Germinal center (tissue), 1 donor: ENCODE data around the gene SOX8.

Experiments
- DNase-seq: peaks from one replicate; pipeline ENCODE4 v3.0.0; 2012; ENCODE audit warnings: mixed read lengths, low spot score

Gene SOX8

DNA sequence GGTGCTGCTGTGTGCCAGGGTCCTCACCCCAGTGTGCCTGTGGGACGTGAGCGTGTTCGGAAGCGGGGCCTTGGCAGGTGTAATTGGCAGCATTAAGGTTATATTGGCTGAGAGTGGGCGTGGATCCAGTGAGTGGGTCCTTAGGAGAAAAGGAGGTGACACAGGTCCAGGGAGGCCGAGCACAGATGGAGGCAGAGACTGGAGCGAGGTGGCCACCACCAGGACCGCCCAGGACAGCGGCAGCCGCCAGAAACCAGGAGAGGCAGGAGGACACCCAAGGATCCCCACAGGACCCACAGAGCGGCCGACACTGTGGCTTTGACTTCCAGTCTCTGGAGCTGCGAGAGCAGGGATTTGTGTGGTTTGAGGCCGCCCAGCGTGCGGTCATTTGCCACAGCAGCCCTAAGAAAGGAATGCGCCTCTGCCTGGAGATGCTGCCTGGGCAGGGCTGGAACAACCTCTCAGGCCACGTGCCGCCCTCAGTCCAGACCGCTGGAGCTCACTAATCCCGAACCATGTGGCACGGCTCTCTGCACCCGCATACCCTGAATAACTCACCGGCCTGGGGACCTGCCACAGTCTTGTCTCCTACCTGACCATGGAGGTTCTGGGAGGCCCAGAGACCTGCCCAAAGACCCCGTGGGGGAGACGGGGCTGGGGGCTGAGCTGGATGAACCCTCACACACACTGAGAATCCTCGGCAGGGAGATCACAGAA lies 45.4 kb downstream of the SOX8 start:
- no peak for DNase-seq

DNA sequence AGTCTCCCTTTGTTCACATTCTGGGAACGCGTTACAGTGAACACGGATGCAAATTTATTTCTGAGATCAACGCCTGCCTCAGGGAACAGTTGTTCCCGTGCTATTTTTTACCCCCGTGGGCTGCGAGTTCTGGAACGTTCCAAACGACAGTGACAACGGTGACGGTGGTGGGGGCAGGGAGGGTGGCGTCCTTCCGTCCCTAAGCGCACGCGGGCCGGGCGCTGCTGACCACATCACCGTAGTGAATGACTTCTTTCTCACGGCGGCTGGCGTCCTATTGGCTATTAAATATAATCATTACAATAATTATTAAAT lies 45.9 kb downstream of the SOX8 start:
- no peak for DNase-seq

DNA sequence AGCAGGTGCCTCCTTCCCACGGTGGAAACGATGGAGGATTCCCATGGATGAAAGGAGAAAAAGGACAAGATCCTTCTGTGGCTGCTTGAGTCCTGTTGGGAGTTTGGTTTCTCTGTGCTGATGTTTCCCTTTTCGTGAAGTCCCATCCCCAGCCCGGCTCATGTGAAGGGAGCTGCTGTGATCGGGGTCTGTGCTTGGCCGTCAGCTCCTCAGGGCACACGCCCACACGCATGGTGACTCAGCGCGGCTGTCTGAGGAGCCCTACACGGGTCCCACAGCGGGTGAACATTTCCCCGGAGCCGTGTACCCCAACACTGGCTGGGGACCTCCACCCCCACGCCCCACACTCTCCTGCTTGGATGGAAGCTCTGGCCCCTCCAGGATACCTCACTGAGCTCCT lies 46.5 kb downstream of the SOX8 start:
- DNase-seq: no peak

DNA sequence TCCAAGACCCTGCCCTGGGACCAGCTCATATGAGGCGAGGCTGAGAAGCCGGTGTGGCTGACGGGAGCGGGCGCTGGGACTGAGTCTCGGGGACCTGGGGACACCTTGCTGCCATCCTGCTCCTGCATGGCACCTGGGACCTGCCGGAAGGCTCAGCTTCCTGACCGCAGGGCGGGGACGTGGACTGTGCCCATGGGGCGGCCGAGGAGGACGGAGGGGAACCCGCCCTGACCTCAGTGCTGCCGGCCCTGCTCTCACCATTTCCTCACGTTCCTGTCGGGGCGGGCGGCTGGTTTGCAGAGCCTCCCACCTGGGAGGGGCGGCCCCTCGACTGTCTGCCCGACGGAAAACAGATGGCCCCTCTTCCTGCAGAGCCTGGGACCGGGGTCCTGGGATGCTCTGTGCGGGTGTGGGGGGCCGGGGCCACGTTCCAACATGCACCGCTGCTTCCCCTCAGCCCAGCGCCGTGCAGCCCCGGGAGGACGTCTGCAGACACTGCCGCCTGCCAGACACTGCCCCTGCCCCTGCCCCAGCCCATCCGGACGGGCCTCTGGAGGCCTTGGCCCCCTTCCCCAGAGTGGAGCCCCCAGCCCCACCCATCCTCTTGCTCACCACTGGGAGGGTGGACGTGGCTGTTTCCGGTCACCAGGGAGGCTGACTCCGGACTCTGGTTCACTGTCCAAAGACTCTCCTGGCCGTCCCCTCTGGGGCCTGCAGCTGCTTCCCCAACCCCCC lies 47.1 kb downstream of the SOX8 start:
- DNase-seq: no peak

DNA sequence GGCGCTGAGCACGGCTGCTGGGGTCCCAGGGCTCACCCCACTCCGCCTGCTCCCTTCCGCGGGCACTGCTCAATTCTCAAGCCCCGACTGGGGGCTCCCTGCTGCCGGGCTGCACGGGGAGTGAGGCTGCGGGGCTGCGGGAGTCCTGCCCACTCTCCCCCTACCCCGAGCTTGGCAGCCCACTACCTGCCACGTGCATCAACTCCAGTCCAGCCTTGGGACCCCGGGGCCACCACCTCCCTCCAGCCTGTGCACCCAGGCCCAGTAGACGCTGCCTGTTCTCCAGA lies 47.6 kb downstream of the SOX8 start:
- DNase-seq: no peak

DNA sequence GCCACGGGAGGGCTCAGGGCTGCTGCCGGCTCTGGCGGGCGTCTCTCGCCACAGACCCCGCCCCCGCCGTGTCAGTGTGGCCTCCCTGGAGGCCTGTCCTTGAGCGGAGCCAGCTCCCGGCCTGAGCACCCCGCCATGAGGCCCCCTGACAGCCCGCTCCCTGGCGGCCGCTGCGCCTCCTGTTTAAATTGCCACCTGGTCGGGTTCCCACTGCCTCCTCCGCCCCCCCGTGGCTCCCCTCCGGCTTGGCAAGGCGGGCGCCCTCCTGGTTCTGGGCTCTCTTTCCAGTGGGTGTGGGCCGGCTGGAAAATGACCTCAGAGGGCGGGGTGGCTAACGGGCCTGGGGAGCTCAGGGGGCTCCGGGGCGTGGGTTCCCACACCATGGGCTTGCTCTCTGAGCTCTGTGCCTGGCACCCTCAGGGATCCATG lies 48.9 kb downstream of the SOX8 start:
- DNase-seq: no peak

DNA sequence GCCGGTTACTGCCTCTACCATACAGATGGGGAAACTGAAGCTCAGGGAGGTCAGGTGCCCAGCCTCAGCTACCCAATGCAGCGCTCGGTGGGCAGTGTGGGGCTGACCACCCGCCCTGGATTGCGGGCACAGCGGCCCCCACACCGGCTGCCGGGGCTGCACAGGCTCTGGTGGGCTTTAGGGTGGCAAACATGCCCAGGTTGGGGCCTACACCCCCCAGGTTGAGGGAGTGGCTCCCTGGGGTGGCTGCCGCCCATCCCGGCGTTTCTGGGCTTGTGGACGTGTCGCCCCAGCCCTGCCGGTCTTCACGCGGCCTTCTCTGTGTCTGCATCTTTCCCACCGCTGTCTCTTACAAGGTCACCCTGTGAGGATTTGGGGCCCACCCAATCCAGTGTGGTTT lies 50.1 kb downstream of the SOX8 start:
- DNase-seq: no peak

DNA sequence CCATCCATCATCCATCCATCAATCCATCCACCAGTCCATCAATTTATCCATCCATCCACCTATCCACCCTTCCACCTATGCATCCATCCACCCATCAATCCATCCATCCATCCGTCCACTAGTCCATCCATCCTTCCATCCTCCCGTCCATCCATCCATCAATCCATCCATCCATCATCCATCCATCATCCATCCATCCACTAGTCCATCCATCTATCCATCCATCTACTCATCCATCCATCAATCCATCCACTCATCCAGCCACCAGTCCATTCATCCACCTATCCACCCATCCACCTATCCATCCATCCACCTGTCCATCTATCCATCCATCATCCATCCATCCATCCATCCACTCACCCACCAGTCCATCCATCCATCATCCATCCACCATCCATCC lies 51.0 kb downstream of the SOX8 start:
- DNase-seq: no peak

DNA sequence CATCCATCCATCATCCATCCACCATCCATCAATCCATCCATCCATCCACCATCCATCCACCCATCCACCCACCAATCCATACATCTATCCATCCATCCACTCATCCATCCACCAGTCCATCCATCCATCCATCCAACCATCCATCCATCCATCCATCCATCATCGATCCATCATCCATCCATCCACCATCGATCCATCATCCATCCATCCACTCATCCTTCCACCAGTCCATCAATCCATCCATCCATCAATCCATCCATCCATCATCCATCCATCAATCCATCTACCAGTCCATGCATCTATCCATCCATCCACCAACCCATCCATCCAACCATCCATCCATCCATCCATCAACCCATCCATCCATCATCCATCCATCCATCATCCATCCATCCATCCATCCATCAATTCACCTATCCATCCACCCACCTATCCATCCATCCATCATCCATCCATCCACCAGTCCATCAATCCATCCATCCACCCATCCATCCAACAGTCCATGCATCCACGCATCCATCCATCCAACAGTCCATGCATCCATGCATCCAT lies 51.6 kb downstream of the SOX8 start:
- no peak for DNase-seq

DNA sequence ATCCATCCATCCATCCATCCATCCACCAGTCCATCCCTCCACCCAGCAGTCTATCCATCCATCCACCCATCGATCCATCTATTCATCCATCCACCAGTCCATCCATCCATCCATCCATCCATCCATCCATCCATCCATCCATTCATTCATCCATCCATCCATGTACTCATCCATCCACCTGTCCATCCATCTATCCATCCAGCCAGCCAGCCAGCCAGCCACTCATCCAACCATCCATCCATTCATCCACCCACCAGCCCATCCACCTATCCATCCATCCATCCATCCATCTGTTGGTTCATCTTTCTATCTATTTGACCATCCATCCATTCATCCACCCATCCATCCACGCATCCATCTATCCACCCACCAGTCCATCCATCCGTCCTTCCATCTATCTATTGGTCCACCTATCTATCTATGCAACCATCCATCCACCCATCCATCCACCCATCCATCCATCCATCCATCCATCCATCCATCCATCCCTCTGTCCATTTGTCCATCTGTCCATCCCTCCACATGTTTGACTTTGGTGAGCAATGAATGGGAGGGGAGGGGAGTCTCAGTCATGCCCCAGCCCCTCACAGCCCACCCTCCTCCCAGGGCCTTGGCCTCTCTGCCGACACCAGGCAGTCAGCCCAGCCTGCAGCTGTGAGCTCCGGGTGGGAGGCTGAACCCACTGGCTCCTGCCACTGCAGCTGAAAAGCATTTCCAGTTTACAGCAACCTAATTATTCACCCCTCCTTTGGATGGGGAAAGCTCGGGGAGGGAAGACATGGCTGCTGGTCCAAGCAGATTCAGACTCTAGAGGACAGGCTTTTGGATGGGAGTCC lies 52.9 kb downstream of the SOX8 start:
- DNase-seq: no peak

DNA sequence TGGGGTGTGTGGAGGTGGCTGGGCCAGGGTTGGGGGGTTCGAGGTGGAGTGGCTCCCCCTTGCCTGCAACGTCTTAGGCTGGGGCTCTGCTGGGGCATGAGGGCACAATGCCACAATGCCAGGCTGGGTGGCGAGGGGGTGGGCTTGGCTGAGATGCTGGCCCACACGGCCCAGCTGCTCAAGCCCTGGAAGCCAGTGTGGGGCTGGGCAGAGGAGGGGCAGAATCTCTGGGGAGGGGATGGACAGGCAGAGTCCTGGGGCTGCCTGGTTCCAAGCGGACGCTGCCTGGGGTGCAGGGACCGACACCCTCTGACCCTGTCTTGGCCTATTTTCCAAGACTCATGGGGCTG lies 53.5 kb downstream of the SOX8 start:
- DNase-seq: no peak

DNA sequence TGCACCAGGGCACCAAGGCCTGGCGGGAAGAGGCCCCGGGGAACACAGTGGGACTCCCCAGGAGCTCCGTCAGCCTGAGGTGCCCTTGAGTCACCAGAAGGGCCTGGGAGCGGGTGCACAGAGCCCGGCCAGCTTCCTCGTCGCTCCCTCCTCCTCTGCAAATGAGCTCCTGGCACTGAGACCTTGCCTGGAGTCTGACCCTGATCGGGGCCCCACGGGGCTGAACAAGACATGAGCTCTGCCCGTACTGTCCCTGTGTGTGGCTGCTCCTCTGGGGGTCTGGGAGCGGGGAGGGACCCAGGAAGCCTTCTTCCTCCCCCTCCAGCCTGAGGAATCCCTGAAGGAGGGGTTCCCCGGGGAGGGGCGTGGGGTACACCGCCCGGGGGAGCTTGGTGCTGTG lies 54.6 kb downstream of the SOX8 start:
- no peak for DNase-seq
